DMS153 (cell line): ENCODE measurements around the gene MLLT6.

Source experiments
- DNase-seq: peaks from one replicate; lab custom pipeline; 2025; lab: John Stamatoyannopoulos, UW

Gene MLLT6

GRCh38 chr17:38777641-38778250 is 72.7 kb downstream of the MLLT6 start:
- DNase-seq: no peak
